ENCODE measurements around the gene SUPT5H. TPM values are rescaled to one million over a fixed set of nuclear protein-coding genes. Genes with fewer than 3 reads are reported as not detected.

The SUPT5H gene
- total and polyA plus RNA-seq, 2 of the 4 experiments (the other 2 are of a cell fraction), result 75.3 to 116 TPM

DNA sequence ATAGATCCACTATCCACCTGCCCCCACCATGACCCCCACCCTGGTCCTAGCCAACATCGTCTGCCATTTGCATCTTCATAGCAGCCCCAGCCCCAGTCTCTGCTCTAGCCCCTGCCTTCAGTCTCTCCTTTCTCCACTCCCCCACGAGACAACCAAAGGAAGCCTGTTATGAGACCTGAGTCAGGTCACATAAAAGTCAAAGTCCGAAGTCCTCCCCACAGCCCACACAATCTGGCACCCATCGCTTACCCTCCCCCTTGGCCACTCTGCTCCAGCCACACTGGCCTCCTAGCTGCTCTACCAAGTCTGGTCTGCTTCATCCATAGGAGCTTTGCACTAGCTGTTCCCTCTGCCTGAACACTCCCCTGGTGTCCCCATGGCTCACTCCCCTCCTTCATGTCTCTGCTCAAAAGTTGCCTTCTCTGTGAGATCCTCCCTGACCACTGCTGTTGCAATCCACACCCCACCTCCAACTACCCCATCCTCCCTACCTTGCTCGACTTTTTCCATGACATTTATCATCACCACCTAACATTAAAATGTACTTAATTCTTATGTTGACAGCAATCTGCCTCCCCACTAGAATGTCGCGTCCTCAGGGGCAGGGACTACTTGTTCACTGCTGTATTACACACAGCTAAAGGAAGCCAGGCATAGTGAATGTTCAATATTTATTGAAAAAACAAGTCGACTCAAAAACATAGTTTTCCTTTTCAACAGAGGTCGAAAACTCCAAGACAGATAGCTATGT lies 34.1 kb upstream of the SUPT5H start (continued):
- TF ChIP-seq RCOR1 (IDR thresholded peaks at IDR 0.05; ENCODE audit: insufficient replicate concordance, low read length) (peak; percentile 73), SMC3 (IDR thresholded peaks at IDR 0.05; ENCODE audit: low read depth, low read length) (no peak)

DNA sequence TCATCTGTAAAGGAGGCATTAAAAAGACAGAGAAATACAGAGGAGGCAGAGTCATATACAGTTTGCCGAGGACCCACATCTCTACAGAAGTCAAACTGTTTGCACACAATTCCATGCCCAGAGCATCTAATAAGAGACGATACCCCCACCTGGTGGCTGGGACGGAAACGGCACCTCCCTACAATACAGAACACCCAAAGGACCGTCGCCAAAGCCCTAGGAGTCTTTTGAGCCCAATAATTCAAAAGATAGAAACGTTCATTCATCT lies 33.6 kb upstream of the SUPT5H start:
- Histone ChIP-seq H3K4me2 (ENCODE audit: low read depth, low read length) (peak overlapping the region; percentile 71; the same call in 1 of the 2 replicates), H2BK5ac (ENCODE audit: low read depth, low read length, poor library complexity, severe bottlenecking) (peak overlapping the region; percentile 85), H3K27ac (ENCODE audit: insufficient read depth, low read length) (peak overlapping the region; percentile 11; the same call in 1 of the 2 replicates), H2BK15ac (ENCODE audit: low read depth, low read length) (no peak overlapping the region), H3K9me3 (ENCODE audit: control insufficient read depth, insufficient read depth, low read length) (no peaks in the 10 kb centered on the region), H3K36me3 (ENCODE audit: control insufficient read depth, insufficient read depth, low read length) (peaks cover 29% of the 10 kb centered on the region), H4K5ac (ENCODE audit: low read depth, low read length) (no peak overlapping the region), H3K9ac (ENCODE audit: low read depth, low read length) (peak overlapping the region; percentile 20; the same call in 1 of the 2 replicates), H3K4me1 (ENCODE audit: control insufficient read depth, insufficient read depth, low read length) (peaks cover 26% of the 10 kb centered on the region), H3K18ac (ENCODE audit: low read depth, low read length) (no peak overlapping the region), H2BK20ac (ENCODE audit: low read depth, low read length) (no peak overlapping the region), H2AK5ac (ENCODE audit: low read depth, low read length) (peak overlapping the region; percentile 98; the same call in 1 of the 2 replicates), H2AFZ (replicated peaks; ENCODE audit: low read length, poor library complexity) (no peak overlapping the region), H3K4me3 (ENCODE audit: insufficient read depth, low read depth, low read length) (peak overlapping the region; percentile 20; the same call in 1 of the 2 replicates), H3K4ac (ENCODE audit: low read depth, low read length) (peak overlapping the region; percentile 98; the same call in 1 of the 2 replicates), H4K20me1 (ENCODE audit: insufficient read depth, low read length) (peaks cover 56% of the 10 kb centered on the region), H3K9me1 (ENCODE audit: insufficient read depth, low read length) (peaks cover 9% of the 10 kb centered on the region; the same call in 1 of the 2 replicates), H3K27me3 (ENCODE audit: control insufficient read depth, insufficient read depth, low read length) (no peaks in the 10 kb centered on the region), H3K14ac (replicated peaks; ENCODE audit: low read depth, low read length) (peak overlapping the region; percentile 99; the same call in 1 of the 2 replicates), H2AK9ac (replicated peaks; ENCODE audit: low read depth, low read length, poor library complexity) (no peak overlapping the region), H4K8ac (ENCODE audit: low read depth in 2 of 2, low read length in 2 of 2) (peak overlapping the region in 1 of 2 experiments; percentile 94; a peak in 1 of 4 replicates), H3K23ac (ENCODE audit: low read depth, low read length) (peak overlapping the region; percentile 87; the same call in 1 of the 2 replicates), H3K79me1 (ENCODE audit: low read depth in 1 of 2, low read length in 2 of 2) (peaks cover 10 to 49% of the 10 kb centered on the region in 2 experiments; a peak in 3 of 4 replicates), H2BK120ac (ENCODE audit: low read depth, low read length) (peak overlapping the region; percentile 49), H3K56ac (ENCODE audit: extremely low read depth, insufficient read depth, low read length) (0 out of 2 replicates have a peak overlapping the region, but pooled peaks have one; percentile 59), H4K91ac (ENCODE audit: insufficient read depth, low read depth, low read length) (peak overlapping the region; percentile 98; the same call in 1 of the 2 replicates)
- DNase-seq (peak; percentile 92), ATAC-seq (ENCODE audit: low read depth) (peak; percentile 31)
- in situ Hi-C loops (cut with MboI; ENCODE audit: low sequenced_read_pairs), result no loop called here
- no TSS peak for BruUV-seq (replicated peaks)
- ChIA-PET CTCF (interaction anchor here (0.7 to 2.3 kb wide), 6 partner anchors 8 to 24 kb away, joined by 3 to 28 read pairs (median 4); partner anchors contain the start of genes MED29 and RPS16), POLR2A (ENCODE audit: unreplicated experiment) (interaction anchor here (1.0 to 1.5 kb wide), 3 partner anchors 8 to 17 kb away, joined by 3 to 6 read pairs (median 5); no protein-coding TSS in a partner anchor)
- dilution Hi-C loops (cut with HindIII; ENCODE audit: low sequenced_read_pairs, unreplicated experiment), result no loop called here
- WGBS, 2 experiments (ENCODE audit: extremely low coverage in 2 of 2, insufficient read length in 1 of 2), result 0% methylated on average over 1 of the region's 7 CpGs; no CpG with 5 or more reads in 1 of the 2 experiments
- intact Hi-C loops (cut with micrococcal nuclease), result loop anchor here (1.0 to 2.0 kb wide), 5 partner anchors 8 to 289 kb away; partner anchors contain the start of gene SAMD4B
- TF ChIP-seq RCOR1 (IDR thresholded peaks at IDR 0.05; ENCODE audit: insufficient replicate concordance, low read length) (no peak), RAD21 (IDR thresholded peaks at IDR 0.05; ENCODE audit: low read length) (peak; percentile 75), RFX5 (IDR thresholded peaks at IDR 0.05; ENCODE audit: low read depth, low read length) (no peak), POLR2A (IDR thresholded peaks at IDR 0.05; ENCODE audit: low read depth, low read length) (peak; percentile 84), BHLHE40 (IDR thresholded peaks at IDR 0.05; ENCODE audit: low read depth, low read length) (no peak), CEBPB (IDR thresholded peaks at IDR 0.05; ENCODE audit: low read depth, low read length) (no peak), MAFK (IDR thresholded peaks at IDR 0.05; ENCODE audit: low read depth, low read length) (no peak), SMC3 (IDR thresholded peaks at IDR 0.05; ENCODE audit: low read depth, low read length) (peak; percentile 73), MAZ (IDR thresholded peaks at IDR 0.05; ENCODE audit: borderline replicate concordance, low read depth, low read length) (no peak; the same call in 1 of the 2 replicates), FOS (IDR thresholded peaks at IDR 0.05; ENCODE audit: low read depth, low read length) (no peak), CHD1 (IDR thresholded peaks at IDR 0.05; ENCODE audit: low read depth, low read length) (0 out of 2 replicates have a peak, but pooled peaks have one; percentile 29), MXI1 (IDR thresholded peaks at IDR 0.05; ENCODE audit: borderline replicate concordance, low read depth, low read length) (no peak)
- TF ChIP-seq, protein P1, sequence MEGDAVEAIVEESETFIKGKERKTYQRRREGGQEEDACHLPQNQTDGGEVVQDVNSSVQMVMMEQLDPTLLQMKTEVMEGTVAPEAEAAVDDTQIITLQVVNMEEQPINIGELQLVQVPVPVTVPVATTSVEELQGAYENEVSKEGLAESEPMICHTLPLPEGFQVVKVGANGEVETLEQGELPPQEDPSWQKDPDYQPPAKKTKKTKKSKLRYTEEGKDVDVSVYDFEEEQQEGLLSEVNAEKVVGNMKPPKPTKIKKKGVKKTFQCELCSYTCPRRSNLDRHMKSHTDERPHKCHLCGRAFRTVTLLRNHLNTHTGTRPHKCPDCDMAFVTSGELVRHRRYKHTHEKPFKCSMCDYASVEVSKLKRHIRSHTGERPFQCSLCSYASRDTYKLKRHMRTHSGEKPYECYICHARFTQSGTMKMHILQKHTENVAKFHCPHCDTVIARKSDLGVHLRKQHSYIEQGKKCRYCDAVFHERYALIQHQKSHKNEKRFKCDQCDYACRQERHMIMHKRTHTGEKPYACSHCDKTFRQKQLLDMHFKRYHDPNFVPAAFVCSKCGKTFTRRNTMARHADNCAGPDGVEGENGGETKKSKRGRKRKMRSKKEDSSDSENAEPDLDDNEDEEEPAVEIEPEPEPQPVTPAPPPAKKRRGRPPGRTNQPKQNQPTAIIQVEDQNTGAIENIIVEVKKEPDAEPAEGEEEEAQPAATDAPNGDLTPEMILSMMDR (conservative IDR thresholded peaks at IDR 0.05; ENCODE audit: low read depth, low read length), result peak; percentile 84
